NK-92 (cell line): Measurements from ENCODE around the gene CSF2.

ENCODE experiments used
- DNase-seq: peaks from one replicate; lab custom pipeline; 2025; ENCODE audit not compliant: unreplicated experiment; lab: John Stamatoyannopoulos, UW

The CSF2 gene

GRCh38 chr5:132073231-132074013 is at the start of gene CSF2:
CSF2 (plus strand) TSS chr5:132073789; CDS start chr5:132073824, 35 bp downstream.
- no peak for DNase-seq

- no peak for DNase-seq
Measured at GRCh38 chr5:132024117-132024435, 49.5 kb upstream of the CSF2 start.

GRCh38 chr5:132024789-132025402 is 48.7 kb upstream of the CSF2 start:
- no peak for DNase-seq

GRCh38 chr5:132025403-132025971 is 48.1 kb upstream of the CSF2 start:
- no peak for DNase-seq

- no peak for DNase-seq
Measured at GRCh38 chr5:132026516-132027008, 47.0 kb upstream of the CSF2 start.

GRCh38 chr5:132027027-132027426 is 46.6 kb upstream of the CSF2 start:
- DNase-seq, result no peak

GRCh38 chr5:132029609-132030330 is 43.8 kb upstream of the CSF2 start:
- no peak for DNase-seq

- no peak for DNase-seq
Measured at GRCh38 chr5:132030610-132031009, 43.0 kb upstream of the CSF2 start.

GRCh38 chr5:132032196-132032595 is 41.4 kb upstream of the CSF2 start:
- DNase-seq, result no peak

GRCh38 chr5:132033122-132033521 is 40.5 kb upstream of the CSF2 start:
- no peak for DNase-seq

- DNase-seq, result no peak
Measured at GRCh38 chr5:132037353-132037752, 36.2 kb upstream of the CSF2 start.

- no peak for DNase-seq
Measured at GRCh38 chr5:132044207-132044606, 29.4 kb upstream of the CSF2 start.

GRCh38 chr5:132046880-132047299 is 26.7 kb upstream of the CSF2 start:
- DNase-seq, result no peak

- no peak for DNase-seq
Measured at GRCh38 chr5:132049093-132049492, 24.5 kb upstream of the CSF2 start.

- DNase-seq, result no peak
Measured at GRCh38 chr5:132049559-132049958, 24.0 kb upstream of the CSF2 start.

GRCh38 chr5:132050136-132050535 is 23.5 kb upstream of the CSF2 start:
- no peak for DNase-seq

GRCh38 chr5:132050661-132051552 is 22.7 kb upstream of the CSF2 start:
- no peak for DNase-seq

- DNase-seq, result no peak
Measured at GRCh38 chr5:132052520-132052919, 21.1 kb upstream of the CSF2 start.

- no peak for DNase-seq
Measured at GRCh38 chr5:132053483-132053882, 20.1 kb upstream of the CSF2 start.

GRCh38 chr5:132054031-132054696 is 19.4 kb upstream of the CSF2 start:
- no peak for DNase-seq
